PC-3 (cell line): ENCODE results near the gene TMEM273.

Experiments
- CTCF ChIP-seq: fragments of 300-600 bp; sonication (generic); conservative IDR thresholded peaks from 2 replicates; pipeline ENCODE4 v1.5.1; 2017; ENCODE audit warnings: antibody characterized with exemption, low read depth, mild to moderate bottlenecking, low read length
- EZH2 ChIP-seq: fragments of 300-600 bp; sonication (generic); IDR thresholded peaks from one replicate; pipeline ENCODE4 v1.6.1; 2017; ENCODE audit warnings: antibody characterized with exemption, mild to moderate bottlenecking, low read length; ENCODE audit not compliant: unreplicated experiment

- no peak for TF ChIP-seq CTCF
- no peak for TF ChIP-seq EZH2
Measured at GRCh38 chr10:49170632-49171325, 17.4 kb downstream of the TMEM273 start.
